Embryonic facial prominence (tissue), 1 donor: ENCODE measurements around the gene METTL27.
"Not testable (repeated sequence)": the region's sequence is repeated elsewhere in the genome, so short reads cannot be mapped to it uniquely, and the experiment has no call there.

Experiments
- DNase-seq: peaks from one replicate; pipeline ENCODE4 v3.0.0-alpha.2; 2016; ENCODE audit errors: extremely low spot score

Gene METTL27

GRCh38 chr7:73839290-73839689 is 3.0 kb downstream of the METTL27 start:
- DNase-seq, result no peak

GRCh38 chr7:73838642-73839041 is 3.7 kb downstream of the METTL27 start:
- no peak for DNase-seq

- DNase-seq, result not testable (repeated sequence)
Measured at GRCh38 chr7:73837167-73837566, 5.1 kb downstream of the METTL27 start.

GRCh38 chr7:73834626-73835191 is 7.6 kb downstream of the METTL27 start:
- no peak for DNase-seq

- no peak for DNase-seq
Measured at GRCh38 chr7:73833251-73833919, 8.9 kb downstream of the METTL27 start.

GRCh38 chr7:73832806-73833205 is 9.5 kb downstream of the METTL27 start:
- no peak for DNase-seq

- DNase-seq, result no peak
Measured at GRCh38 chr7:73831834-73832651, 10.3 kb downstream of the METTL27 start.

- DNase-seq, result no peak
Measured at GRCh38 chr7:73831584-73831833, 10.8 kb downstream of the METTL27 start.

GRCh38 chr7:73830681-73831583 is 11.4 kb downstream of the METTL27 start, which contains the start of gene CLDN4:
CLDN4 (plus strand) TSS chr7:73830996; CDS start chr7:73831202, 206 bp downstream.
- no peak for DNase-seq

GRCh38 chr7:73829921-73830680 is 12.2 kb downstream of the METTL27 start:
- DNase-seq, result no peak

GRCh38 chr7:73829505-73829904 is 12.8 kb downstream of the METTL27 start:
- no peak for DNase-seq

- DNase-seq, result no peak
Measured at GRCh38 chr7:73828972-73829371, 13.3 kb downstream of the METTL27 start.

GRCh38 chr7:73828107-73828803 is 14.1 kb downstream of the METTL27 start:
- DNase-seq, result no peak

GRCh38 chr7:73827567-73828106 is 14.7 kb downstream of the METTL27 start:
- DNase-seq, result no peak

GRCh38 chr7:73824986-73825385 is 17.3 kb downstream of the METTL27 start:
- no peak for DNase-seq

GRCh38 chr7:73823873-73824592 is 18.3 kb downstream of the METTL27 start:
- DNase-seq, result no peak

- no peak for DNase-seq
Measured at GRCh38 chr7:73823257-73823656, 19.1 kb downstream of the METTL27 start.

- no peak for DNase-seq
Measured at GRCh38 chr7:73822319-73823173, 19.8 kb downstream of the METTL27 start.
